PC-3 (cell line): Measurements from ENCODE around the gene ABCG1. TPM values are rescaled to one million over a fixed set of nuclear protein-coding genes. Genes with fewer than 3 reads are reported as not detected.

Experiments
- ATAC-seq: fragments of 200-7000 bp; cut with Tn5 transposase; 2 replicates; pipeline ENCODE4 v1.9.1; 2020; ENCODE audit warnings: mild to moderate bottlenecking, moderate library complexity
- BruUV-seq: library from RNA; stranded (reverse); fragments of 400-500 nt; replicated peaks from 2 replicates; lab custom pipeline; 2021; lab: Mats Ljungman, UMichigan
- CTCF ChIA-PET: fragments of 300-600 bp; sonication (Branson Sonifier 250); formaldehyde crosslinking; loops from one replicate; lab custom pipeline; 2022; ENCODE audit warnings: antibody characterized with exemption; lab: Charles Lee
- POLR2A ChIA-PET: fragments of 300-600 bp; sonication (Branson Sonifier 250); formaldehyde crosslinking; loops from one replicate; lab custom pipeline; 2022; ENCODE audit warnings: antibody characterized with exemption; ENCODE audit not compliant: unreplicated experiment; lab: Charles Lee
- DNase-seq: peaks from one replicate; pipeline ENCODE4 v3.0.0-alpha.2; 2015
- H2AFZ ChIP-seq: fragments of 300-600 bp; sonication (generic); 2 replicates; pipeline ENCODE4 v1.6.0; 2016; ENCODE audit warnings: antibody characterized with exemption, low read length
- H3F3A ChIP-seq: fragments of 300-600 bp; sonication (generic); one replicate; pipeline ENCODE4 v1.6.0; 2017; ENCODE audit warnings: antibody characterized with exemption, low read length, control low read depth, mild to moderate bottlenecking; ENCODE audit not compliant: unreplicated experiment
- H3K27ac ChIP-seq: fragments of 300-600 bp; sonication (generic); 2 replicates; pipeline ENCODE4 v1.5.1; 2016; ENCODE audit warnings: mild to moderate bottlenecking, low read length
- H3K27me3 ChIP-seq: fragments of 300-600 bp; sonication (generic); 2 replicates; pipeline ENCODE4 v1.6.1; 2016; ENCODE audit warnings: low read length, mixed read lengths
- H3K36me3 ChIP-seq: fragments of 300-600 bp; sonication (generic); 2 replicates; pipeline ENCODE4 v1.6.1; 2016; ENCODE audit warnings: low read depth, mixed run types, low read length, mixed read lengths
- H3K4me1 ChIP-seq: fragments of 300-600 bp; sonication (generic); 2 replicates; pipeline ENCODE4 v1.5.1; 2016; ENCODE audit warnings: low read length; ENCODE audit not compliant: insufficient read depth
- H3K4me2 ChIP-seq: fragments of 300-600 bp; sonication (generic); 2 replicates; pipeline ENCODE4 v1.6.0; 2016; ENCODE audit warnings: low read length
- H3K4me3 ChIP-seq: fragments of 300-600 bp; sonication (generic); 2 replicates; pipeline ENCODE4 v1.5.1; 2016; ENCODE audit warnings: mild to moderate bottlenecking, low read length, mixed read lengths
- H3K79me2 ChIP-seq: fragments of 300-600 bp; sonication (generic); 2 replicates; pipeline ENCODE4 v1.6.1; 2017; ENCODE audit warnings: low read length, mixed read lengths
- H3K9ac ChIP-seq: fragments of 300-600 bp; sonication (generic); 2 replicates; pipeline ENCODE4 v1.6.0; 2016; ENCODE audit warnings: mild to moderate bottlenecking, low read length
- H3K9me2 ChIP-seq: fragments of 300-600 bp; sonication (generic); replicated peaks from 2 replicates; pipeline ENCODE4 v1.6.1; 2016; ENCODE audit warnings: mixed run types, low read length, mixed read lengths
- H3K9me3 ChIP-seq: fragments of 300-600 bp; sonication (generic); 2 replicates; pipeline ENCODE4 v1.6.1; 2016; ENCODE audit warnings: low read length, mixed read lengths
- H4K20me1 ChIP-seq: fragments of 300-600 bp; sonication (generic); 2 replicates; pipeline ENCODE4 v1.6.1; 2016; ENCODE audit warnings: low read length, mixed read lengths
- EZH2 ChIP-seq: fragments of 300-600 bp; sonication (generic); IDR thresholded peaks from one replicate; pipeline ENCODE4 v1.6.1; 2017; ENCODE audit warnings: antibody characterized with exemption, mild to moderate bottlenecking, low read length; ENCODE audit not compliant: unreplicated experiment
- EZH2phosphoT487 ChIP-seq: fragments of 300-600 bp; sonication (generic); IDR thresholded peaks from 2 replicates; pipeline ENCODE4 v1.6.1; 2018; ENCODE audit warnings: mild to moderate bottlenecking, antibody characterized with exemption, low read length, borderline replicate concordance
- intact Hi-C: fragments of 100-400 bp; cut with micrococcal nuclease; formaldehyde crosslinking; loops from 2 replicates; pipeline ENCODE4 v1.9.0; 2023
- total RNA-seq: library from RNA; depleted of rRNA; stranded (reverse); fragments of >200 nt; gene quantifications from 2 replicates; pipeline ENCODE4 v1.2.3, GENCODE V29; 2014
- TF ChIP-seq, protein P1 (sequence below): fragments of 300-600 bp; sonication (generic); conservative IDR thresholded peaks from 2 replicates; pipeline ENCODE4 v1.5.1; 2017; ENCODE audit warnings: antibody characterized with exemption, low read depth, mild to moderate bottlenecking, low read length

Gene ABCG1
- total RNA-seq, 1 experiment from 2014 or later: 0.66 TPM

DNA sequence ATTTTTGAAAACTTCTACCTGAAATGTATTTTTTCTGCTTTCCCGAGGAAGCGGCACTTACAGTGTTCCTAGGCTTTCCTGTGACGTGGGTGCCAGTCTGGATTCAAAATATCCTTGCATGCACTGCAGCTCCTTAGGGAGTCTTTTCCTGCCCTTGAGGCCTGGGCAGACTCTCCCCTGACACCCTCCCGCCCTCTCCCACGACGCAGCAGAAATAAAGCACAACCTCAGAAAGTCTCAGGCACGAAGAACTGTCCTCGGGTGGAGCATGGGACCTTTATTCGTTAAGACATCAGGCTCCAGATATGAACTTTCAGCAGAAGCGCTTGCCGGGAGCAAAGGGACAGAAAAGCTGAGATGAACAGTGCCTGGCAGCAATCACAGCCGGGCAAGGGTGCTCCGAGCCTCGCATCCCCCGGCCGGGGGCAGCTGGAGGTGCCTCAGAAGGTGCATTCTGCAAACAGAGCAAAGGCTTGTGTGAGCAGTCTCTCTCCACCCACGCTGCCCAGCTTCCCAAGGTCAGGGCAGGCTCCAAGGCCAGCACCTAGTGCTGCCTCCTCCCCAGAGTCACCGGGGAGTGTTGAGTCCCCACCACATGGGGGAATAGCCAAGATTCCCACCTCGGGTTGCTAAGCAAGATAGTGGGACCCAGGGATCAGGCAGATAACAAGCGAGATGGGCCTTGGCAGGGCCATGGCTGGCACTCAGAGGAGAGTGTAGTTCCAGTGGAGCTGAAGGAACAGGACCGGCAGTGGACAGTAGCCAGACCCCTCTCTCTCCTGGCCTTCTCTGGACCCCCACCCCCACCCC lies 93.1 kb downstream of the ABCG1 start:
- no peak overlapping the region for H3K27ac ChIP-seq
- ATAC-seq: no peak
- H3K36me3 ChIP-seq: no peaks in the 10 kb centered on the region
- TF ChIP-seq EZH2phosphoT487: no peak
- TF ChIP-seq, protein P1, sequence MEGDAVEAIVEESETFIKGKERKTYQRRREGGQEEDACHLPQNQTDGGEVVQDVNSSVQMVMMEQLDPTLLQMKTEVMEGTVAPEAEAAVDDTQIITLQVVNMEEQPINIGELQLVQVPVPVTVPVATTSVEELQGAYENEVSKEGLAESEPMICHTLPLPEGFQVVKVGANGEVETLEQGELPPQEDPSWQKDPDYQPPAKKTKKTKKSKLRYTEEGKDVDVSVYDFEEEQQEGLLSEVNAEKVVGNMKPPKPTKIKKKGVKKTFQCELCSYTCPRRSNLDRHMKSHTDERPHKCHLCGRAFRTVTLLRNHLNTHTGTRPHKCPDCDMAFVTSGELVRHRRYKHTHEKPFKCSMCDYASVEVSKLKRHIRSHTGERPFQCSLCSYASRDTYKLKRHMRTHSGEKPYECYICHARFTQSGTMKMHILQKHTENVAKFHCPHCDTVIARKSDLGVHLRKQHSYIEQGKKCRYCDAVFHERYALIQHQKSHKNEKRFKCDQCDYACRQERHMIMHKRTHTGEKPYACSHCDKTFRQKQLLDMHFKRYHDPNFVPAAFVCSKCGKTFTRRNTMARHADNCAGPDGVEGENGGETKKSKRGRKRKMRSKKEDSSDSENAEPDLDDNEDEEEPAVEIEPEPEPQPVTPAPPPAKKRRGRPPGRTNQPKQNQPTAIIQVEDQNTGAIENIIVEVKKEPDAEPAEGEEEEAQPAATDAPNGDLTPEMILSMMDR: no peak
- no peak for TF ChIP-seq EZH2
- peaks cover 6% of the 10 kb centered on the region; the same call in 1 of the 2 replicates for H3K4me1 ChIP-seq
- H3K79me2 ChIP-seq: no peaks in the 10 kb centered on the region
- no peaks in the 10 kb centered on the region for H3F3A ChIP-seq
- H4K20me1 ChIP-seq: no peaks in the 10 kb centered on the region
- BruUV-seq: no TSS peak
- POLR2A ChIA-PET: no interaction called here
- H3K9me3 ChIP-seq: no peaks in the 10 kb centered on the region
- no peaks in the 10 kb centered on the region for H3K9me2 ChIP-seq
- H3K9ac ChIP-seq: no peak overlapping the region
- DNase-seq: no peak
- CTCF ChIA-PET: no interaction called here
- H2AFZ ChIP-seq: no peak overlapping the region
- H3K4me2 ChIP-seq: no peak overlapping the region
- H3K4me3 ChIP-seq: no peak overlapping the region
- intact Hi-C loops: no loop called here
- H3K27me3 ChIP-seq: no peaks in the 10 kb centered on the region

DNA sequence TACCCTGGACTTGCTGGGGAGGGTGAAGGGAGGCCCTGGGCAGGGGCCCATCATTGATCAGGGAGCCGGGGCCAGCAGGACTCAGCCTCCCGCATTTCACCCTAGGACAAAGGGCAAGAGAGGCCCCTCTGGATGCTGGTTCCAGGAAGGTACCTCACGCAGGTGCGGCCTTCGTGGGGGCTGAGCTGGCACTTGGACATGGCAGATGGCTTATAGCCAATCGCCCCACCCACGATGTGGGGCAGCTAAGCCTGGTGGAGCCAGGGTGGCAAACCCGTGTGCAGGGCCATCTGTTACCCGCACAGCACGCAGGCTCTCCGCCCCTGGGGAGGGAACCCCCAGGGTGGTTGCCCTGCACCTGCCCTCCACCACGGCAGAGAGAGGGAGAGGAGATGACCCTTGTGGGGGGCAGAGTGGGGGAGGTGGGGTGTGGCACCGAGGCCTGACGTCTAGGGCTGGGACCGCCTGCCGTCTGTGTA lies 93.7 kb downstream of the ABCG1 start:
- Histone ChIP-seq H3K9me3 (no peaks in the 10 kb centered on the region), H2AFZ (no peak overlapping the region), H3K79me2 (no peaks in the 10 kb centered on the region), H3F3A (no peaks in the 10 kb centered on the region), H3K9me2 (no peaks in the 10 kb centered on the region), H3K27me3 (no peaks in the 10 kb centered on the region), H3K4me3 (no peak overlapping the region), H3K36me3 (no peaks in the 10 kb centered on the region), H3K4me2 (no peak overlapping the region), H3K9ac (no peak overlapping the region), H3K27ac (no peak overlapping the region), H3K4me1 (peaks cover 6% of the 10 kb centered on the region; the same call in 1 of the 2 replicates), H4K20me1 (no peaks in the 10 kb centered on the region)
- TF ChIP-seq, protein P1: no peak
- no peak for TF ChIP-seq EZH2
- TF ChIP-seq EZH2phosphoT487: no peak
- CTCF ChIA-PET: no interaction called here
- no TSS peak for BruUV-seq
- intact Hi-C loops: no loop called here
- ATAC-seq (no peak), DNase-seq (no peak)
- POLR2A ChIA-PET: no interaction called here

DNA sequence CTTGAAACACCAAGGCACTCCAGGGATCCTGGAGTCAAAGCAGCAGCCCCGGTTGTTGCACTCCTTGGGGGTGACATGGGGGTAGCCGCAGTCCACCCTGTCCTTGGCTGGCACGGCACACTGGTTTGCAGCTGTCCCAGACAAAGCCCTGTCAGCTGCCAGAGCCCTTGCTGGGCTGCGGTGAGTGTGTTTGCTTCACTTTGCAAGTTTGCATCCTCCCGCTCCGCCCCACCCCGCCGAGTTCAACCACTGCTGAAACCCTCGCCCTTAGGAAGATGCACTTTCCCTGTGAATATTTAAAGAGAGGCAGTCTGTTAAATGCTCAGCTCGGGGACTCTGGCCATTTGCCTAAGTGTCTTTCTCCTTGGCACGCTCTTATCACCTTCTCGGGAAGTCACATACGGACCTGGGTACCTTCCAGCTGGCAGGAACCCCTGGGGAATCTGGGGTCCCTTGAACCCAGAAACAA lies 94.6 kb downstream of the ABCG1 start:
- Histone ChIP-seq H3K4me2 (no peak overlapping the region), H3K79me2 (no peaks in the 10 kb centered on the region), H2AFZ (no peak overlapping the region), H3K36me3 (no peaks in the 10 kb centered on the region), H3K4me1 (peaks cover 6% of the 10 kb centered on the region; the same call in 1 of the 2 replicates), H3K9ac (no peak overlapping the region), H3K4me3 (no peak overlapping the region), H3K9me3 (no peaks in the 10 kb centered on the region), H3F3A (no peaks in the 10 kb centered on the region), H4K20me1 (no peaks in the 10 kb centered on the region), H3K27ac (no peak overlapping the region), H3K27me3 (no peaks in the 10 kb centered on the region), H3K9me2 (no peaks in the 10 kb centered on the region)
- no peak for DNase-seq
- BruUV-seq: no TSS peak
- 0 out of 2 replicates have a peak, but pooled peaks have one; percentile 9 for ATAC-seq
- TF ChIP-seq EZH2phosphoT487 (no peak), EZH2 (no peak)
- TF ChIP-seq, protein P1: no peak
- POLR2A ChIA-PET: no interaction called here
- intact Hi-C loops: no loop called here
- CTCF ChIA-PET: no interaction called here
